GM21528 (cell line): ENCODE measurements around the gene GPR176.
"Not testable (repeated sequence)": the region's sequence is repeated elsewhere in the genome, so short reads cannot be mapped to it uniquely, and the experiment has no call there.

ENCODE experiments used
- ATAC-seq: cut with Tn5 transposase; IDR thresholded peaks from one replicate; pipeline ENCODE4 v1.9.1; 2021; ENCODE audit warnings: mild to moderate bottlenecking, moderate library complexity; ENCODE audit not compliant: unreplicated experiment, low FRiP score

GPR176 gene

DNA sequence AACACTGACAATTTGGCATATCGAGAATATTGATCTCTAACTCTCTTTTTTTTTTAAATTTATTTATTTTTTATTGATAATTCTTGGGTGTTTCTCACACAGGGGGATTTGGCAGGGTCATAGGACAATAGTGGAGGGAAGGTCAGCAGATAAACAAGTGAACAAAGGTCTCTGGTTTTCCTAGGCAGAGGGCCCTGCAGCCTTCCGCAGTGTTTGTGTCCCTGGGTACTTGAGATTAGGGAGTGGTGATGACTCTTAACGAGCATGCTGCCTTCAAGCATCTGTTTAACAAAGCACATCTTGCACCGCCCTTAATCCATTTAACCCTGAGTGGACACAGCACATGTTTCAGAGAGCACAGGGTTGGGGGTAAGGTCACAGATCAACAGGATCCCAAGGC is 27.0 kb downstream of the GPR176 start:
- ATAC-seq, result not testable (repeated sequence)

DNA sequence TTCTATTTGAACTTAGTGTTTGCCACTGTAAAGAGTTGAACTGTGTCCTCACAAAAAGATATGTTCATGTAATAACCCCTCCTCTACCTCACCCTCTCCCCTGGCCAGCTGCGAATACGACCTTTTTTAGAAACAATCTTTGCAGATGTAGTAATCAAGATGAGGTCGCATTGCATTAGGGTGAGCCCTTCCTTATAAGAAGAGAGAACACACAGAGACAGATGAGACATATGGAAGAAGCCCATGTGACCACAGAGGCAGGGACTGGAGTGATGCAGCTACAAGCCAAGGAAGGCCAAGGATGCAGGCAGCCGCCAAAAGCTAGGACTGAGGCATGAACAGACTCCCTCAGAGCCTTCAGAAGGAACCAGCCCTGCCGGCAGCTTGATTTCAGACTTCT is 27.6 kb downstream of the GPR176 start:
- no peak for ATAC-seq

DNA sequence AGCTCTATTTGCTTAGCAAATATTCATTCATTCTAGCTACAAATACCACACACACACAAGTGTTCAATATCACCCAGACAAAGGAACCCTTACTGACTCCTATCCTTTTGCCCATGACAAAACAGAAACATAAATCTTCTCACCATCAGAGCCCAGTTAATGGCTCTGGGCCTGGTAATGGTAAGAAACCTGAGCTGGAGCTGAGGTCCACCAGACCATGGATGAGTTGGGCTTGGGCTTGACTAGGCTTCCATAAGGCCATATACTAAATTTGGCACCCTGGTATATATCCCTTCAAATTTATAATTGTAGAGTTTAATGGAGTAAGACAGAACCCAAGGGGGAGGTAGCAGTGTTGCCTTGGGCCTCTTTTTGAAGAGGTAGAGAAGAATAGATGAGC is 29.4 kb downstream of the GPR176 start:
- no peak for ATAC-seq

DNA sequence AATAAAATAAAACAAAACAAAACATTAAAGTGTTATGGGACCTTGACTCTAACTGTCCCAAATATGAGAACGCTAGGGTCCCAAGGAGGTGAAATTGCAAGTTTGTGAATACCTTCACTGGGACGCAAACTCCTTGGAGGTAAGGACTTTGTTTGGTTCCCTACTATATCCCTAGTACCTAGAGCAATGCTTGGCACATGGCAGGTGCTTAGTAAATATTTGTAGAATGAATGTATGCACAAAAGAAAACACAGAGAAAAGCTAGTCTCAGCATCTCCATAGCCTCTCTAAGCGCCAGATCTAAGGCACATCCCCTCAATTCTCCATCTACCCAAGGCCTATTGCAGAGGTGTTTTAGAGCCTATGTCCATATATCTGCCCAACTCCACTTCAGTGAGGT is 30.5 kb downstream of the GPR176 start:
- no peak for ATAC-seq

DNA sequence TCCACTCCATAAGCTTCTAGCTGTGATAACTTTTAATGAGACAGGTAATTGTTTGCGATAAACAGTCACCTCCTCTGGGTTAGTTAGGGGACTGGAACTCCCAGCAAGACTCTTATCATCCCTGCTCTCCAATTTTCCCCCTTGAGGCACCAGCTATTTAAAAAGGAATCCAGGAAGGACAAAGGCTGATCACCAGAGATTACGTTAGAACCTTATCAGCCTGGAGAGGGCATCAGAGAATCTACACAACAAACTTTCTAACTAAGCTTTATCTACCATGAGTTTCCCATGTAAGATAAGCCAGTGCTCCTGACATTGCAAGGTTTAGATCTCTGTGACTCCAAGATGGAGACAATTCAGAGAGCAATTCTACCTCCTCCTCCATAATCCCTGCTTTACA is 31.3 kb downstream of the GPR176 start:
- no peak for ATAC-seq

DNA sequence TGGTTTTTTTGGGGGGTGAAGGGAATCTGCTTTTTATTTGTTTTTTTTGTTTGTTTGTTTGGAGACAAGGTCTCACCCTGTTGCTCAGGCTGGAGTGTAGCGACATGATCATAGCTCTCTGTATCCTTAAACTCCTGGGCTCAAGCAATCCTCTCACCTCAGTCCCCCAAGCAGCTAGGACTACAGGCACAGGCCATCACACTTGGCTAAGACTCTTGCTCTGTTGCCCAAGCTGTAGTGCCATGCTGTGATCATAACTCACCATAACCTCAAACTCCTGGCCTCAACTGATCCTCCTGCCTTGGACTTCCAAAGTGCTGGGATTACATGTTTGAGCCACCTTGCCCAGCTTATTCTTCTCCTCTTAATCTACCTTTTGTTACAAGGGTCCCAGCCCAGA is 31.8 kb downstream of the GPR176 start:
- no peak for ATAC-seq

DNA sequence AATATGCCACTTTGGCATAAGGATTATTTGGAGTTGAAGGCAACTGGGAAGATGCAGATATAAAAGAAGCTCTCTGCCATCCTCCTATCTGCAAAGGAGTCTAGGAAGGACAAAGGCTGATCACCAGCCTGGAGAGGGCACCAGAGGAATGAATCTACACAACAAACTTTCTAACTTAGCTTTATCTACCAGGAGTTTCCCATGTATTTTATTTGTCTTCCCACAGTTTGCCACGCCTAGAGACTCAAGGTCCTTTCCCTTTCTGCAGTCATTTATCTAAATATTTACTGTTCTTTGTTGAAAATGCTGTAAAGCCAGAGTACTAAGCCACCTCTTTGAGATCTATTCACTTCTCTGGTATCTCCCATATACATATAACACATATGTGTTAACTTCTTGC is 32.2 kb downstream of the GPR176 start:
- no peak for ATAC-seq

DNA sequence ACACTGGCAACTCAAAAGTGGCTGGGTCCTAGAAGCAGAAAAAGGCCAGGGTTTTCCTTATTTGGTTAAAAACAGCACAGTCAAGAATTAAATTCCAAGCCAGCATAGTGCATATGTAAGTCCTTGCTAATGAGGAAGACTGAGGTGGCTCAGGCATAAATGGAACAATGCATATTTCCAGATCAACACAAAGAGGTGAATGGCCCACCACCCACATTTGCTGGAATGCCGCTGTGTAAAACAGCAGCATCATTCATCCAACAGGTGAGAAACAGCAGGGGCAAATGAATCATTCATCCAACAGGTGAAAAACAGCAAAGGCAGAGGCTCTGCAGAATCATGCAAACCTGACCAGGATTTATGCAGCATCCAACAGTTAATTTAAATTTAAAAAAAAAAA is 32.9 kb downstream of the GPR176 start:
- ATAC-seq, result no peak

DNA sequence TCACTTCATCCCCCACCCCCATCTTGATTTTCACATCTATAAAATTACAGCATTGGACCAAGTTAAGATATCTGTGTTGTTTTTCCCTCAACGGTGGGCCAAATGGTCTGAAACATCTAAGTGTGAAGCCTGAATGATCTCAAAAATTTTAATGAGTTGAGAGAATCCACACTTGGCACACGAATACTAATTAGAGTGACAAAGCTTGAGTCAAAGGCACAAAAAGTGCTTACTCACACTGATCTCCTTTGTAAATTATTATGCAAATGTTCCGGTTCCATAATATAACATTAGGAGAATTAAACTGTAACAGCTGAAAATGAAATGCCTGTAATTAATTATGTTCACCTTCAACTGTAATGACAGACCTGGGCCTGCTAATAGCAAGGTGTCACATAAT is 33.6 kb downstream of the GPR176 start:
- no peak for ATAC-seq

DNA sequence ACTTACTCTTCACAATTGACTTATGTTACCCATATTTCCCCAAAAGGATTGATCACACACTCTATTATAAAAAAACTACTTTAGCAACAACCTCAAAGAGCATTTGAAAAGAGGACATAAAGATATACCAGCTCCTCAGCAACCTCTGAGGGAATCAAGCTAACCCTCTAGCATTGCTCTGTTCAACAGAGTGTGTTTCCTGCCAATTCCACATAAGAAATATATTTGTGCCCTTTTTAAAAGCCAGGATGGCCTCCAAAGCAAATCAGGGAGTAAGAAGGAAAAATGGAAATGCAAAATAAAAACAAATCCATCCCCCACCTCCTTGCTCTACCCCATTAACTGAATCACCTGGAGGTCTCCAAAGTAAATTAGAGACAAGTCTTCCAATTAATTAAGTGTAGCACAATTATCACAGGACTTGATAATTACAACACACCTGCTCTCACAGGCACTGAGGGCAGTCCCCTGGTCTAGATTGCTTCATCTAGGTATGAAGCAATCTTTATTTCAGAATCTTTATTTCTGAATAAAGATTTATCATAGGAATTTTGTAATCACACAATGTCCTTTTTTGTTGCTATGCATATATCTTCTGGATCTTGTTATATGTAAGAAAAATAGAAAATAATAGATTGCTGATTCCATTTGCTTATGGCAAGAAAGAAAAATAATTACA is 34.8 kb downstream of the GPR176 start:
- no peak for ATAC-seq

DNA sequence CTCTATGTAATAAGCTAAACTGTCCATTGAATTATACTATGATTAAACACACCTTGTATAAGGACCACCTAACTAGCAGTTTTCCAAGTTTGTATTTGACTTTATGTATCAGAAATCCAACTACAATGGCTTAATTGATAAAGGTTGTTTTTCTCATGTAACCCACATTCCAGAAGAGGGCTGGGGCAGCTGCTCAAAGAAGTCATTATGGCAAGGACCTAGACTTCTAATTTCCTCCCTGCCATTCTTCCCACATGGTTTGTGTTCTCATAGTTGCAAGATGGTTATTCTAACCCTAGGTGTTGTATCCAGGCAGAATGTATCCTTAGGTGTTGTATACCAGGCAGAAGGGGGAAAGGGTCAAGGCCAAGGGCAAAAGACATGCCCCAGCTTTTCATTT is 35.7 kb downstream of the GPR176 start:
- ATAC-seq, result no peak

DNA sequence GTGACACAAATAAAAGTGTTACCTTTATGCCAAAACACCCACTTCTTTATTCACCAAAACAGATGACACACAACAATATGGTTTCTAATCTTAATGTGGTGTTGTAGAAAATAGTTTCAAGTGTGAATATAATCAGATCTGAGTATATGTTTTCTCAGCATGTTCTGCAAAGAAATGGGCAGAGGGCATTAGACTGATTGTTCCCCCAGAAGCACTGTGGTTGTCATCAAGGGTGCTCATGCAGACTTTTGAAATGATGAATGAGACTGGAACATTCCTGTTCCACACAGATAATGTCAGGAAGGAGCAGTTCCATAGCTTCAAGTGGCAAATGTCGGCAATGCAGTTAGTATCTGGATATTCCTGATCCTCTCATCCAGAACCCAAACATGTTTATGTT is 37.5 kb downstream of the GPR176 start:
- ATAC-seq, result no peak

DNA sequence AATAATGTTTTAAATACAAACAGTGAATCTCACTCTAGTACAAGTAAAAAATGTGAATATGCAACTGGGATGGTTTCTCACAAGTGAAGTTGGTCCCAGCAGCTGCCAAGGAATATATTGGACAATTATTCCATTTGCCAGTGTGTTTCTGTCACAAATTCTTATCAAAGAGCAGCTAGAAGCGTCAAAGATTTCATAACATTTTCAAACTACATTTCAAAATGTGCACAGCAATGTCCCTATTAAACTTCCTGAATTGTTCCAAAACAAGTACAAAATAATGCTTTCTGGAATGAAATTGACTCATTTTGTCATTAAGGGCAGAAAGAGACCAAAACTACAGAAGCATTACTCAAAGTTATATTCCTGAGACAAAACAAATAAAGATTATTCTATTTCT is 38.3 kb downstream of the GPR176 start:
- ATAC-seq, result no peak

DNA sequence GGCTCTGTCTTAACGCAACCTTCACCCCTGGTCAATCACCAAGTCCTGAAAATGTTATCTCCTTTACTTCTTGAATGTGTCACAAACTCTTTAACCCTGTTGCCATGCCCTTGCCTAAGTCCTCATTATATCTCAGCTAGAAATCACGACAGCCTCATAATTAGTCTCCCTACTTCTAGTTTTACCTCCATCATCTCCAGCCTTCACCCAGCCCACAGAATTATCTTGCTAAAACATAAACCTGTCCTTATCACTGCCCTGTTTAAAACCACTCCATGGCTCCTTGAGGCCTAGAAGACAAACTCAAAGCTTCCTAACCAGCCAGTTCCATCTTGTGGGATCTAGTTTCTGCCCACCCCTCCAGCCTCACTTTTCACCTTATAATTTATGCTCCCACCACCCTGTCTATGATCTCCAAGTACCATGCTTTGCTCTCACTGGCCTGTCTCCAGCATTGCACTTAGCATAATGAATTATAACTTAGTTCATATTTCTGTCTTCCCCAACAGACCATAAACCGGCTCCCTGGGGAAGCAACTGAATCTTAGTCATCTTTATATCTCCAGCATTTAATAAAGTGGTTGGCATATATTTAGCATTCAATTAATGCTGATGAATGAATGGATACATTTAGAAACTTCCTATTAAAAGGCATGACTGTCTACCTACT is 39.2 kb downstream of the GPR176 start:
- ATAC-seq, result no peak

DNA sequence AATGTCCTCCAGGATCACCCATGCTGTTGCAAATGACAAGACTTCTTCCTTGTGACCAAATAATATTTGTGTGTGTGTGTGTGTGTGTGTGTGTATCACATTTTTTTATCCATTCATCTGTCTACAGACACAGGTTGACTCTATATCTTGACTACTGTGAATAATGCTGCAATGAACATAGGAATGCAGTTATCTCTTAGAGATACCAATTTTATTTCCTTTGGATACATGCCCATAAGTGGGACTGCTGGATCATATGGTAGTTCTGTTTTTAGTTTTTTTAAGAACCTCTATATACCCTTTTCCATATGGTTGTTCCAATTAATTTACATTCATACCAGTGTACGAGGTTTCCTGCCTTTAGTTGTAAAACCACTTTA is 41.7 kb downstream of the GPR176 start:
- no peak for ATAC-seq

DNA sequence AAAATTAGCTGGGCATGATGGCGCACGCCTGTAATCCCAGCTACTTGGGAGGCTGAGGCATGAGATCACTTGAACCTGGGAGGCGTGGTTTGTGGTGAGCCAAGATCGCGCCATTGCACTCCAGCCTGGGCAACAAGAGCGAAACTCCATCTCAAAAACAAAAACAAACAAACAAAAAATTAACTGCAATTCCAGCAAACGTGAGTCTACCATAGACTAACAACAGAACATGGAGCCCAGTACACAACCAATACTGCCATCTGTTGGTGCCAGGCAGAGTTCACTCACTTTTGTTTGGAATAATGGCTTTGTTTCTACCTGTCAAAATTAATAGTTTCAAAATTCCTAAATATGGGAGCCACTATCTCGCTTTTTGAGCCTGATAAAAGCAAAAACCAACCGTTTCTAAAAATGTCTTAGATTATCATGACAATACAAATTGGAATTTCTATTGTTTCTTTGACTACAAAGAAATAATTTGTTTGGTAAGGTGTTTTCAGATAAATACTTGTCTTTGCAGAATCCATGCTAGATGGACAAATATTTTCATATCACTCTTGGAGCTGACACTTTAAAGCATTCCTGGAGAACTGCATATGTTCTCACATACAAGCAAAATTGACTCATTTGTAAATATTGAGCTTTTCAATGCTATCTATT is 45.0 kb downstream of the GPR176 start:
- no peak for ATAC-seq

DNA sequence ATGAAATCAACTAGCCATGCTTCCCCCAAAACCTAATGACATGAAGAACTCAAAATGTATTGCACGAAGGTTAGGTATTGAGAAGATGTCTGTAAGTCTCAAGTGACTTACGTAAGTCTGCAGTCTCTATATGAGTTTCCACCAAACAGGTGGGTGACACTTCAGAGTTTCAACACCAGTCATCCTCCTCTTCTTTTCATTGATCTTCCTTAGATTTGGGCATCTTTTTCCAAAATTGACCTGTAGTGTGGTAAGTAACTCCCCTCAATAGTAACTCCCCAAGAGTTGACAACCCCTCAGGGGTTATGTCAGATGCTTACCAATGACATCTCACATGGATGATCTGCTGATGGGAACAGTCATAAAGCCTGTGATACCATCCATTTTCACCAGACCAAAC is 46.1 kb downstream of the GPR176 start:
- ATAC-seq, result no peak

DNA sequence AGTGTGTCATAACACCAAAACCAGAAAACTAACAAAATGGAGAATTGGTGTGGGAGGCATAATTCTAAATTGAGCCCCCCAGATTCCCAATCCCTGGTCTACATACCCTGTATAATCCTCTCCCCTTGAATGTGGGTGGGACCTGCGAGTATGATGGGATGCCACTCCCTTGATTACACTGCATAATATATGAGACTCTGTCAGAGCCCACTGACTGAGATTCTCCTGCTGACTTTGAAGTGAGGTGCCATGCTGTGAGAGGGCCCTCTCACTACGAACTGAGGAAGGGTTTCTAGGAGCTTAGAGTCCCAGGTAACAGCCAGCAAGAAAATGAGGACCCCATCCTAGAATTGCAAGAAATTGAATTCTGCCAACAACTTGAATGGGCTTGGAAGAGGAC is 49.5 kb downstream of the GPR176 start:
- no peak for ATAC-seq

DNA sequence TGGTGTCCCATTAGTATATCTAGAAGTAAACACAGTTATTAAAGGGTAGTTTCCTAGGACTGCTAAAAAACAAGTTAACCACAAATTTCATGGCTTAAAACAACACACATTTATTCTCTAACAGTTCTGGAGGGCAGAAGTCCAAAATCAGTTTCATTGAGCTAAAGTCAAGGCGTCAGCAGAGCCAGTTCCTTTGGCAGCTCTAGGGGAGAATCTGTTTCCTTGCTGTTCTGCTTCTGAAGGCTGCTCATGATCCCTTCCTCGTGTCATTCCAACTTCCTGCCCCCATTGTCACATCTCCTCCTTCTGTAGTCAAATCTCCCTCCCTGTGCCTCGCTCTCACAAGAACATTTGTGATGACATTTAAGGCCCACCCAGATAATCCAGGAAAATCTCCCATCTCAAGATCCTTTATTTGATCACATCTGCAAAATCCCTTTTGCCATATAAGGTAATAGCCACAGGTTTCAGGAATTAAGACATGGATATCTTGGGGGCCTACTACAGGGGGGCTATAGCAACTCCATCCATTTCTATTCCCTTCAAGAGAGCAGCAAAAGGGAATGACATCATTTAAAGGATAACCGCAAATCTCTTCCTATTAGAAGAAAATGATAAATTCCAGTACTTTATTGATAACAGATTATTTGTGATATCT is 50.1 kb downstream of the GPR176 start:
- ATAC-seq, result no peak

DNA sequence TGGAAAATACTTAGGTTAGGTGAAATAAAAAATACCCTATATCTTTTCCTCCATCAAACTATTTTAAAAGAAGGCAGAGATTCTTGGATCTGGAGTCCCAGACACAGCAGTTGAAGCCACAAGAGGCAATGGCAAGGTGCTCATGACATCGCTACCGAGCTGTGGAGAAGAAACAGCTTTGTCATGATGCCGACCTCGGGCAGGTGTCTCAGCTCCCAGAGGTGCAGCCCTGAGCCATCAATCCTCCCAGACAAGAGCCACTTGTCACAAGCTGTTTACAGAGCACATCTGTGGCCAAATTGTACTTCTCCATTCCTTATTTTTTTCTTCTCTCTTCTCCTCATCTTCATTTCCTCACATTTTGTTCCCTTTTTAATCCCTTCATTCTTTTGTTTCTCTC is 50.8 kb downstream of the GPR176 start:
- ATAC-seq, result no peak

DNA sequence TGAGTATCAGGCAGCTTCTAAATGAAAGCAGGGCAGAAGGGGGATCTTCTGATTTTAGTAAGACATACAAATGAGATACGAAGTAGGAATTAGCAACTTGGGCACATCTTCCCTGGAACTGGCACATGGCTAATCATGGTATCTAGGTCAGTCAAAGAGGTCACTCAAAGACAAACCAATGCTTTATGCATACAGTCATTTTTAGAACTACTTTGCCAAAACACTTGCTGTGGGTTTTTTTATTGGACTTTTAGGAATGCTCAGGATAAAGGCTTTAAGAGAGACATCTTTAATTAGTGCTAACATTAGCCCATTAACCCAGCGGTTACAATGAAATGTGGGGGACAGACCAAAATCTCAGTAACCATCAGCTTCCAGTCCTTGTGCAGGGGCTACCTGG is 51.7 kb downstream of the GPR176 start:
- ATAC-seq, result no peak

DNA sequence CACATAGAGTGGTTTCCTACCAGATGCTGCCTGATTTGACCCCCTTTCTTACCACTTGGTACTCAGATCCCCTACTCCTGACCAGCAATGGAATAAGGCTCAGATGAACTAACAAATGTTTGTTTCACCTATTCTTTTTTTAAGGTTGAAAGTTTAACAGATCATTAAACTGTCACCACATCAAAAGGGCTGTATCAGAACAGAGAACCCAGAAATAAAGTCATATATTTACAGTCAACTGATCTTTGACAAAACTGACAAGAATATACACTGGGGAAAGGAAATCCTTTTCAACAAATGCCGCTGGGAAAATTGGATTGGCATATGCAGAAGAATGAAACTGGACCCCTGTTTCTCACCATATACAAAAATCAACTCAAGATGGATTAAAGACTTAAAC is 56.0 kb downstream of the GPR176 start:
- ATAC-seq, result no peak
